GM21447 (cell line): ENCODE results near the gene UGGT2.
"Not testable (repeated sequence)": the region's sequence is repeated elsewhere in the genome, so short reads cannot be mapped to it uniquely, and the experiment has no call there.

Experiments used
- ATAC-seq: cut with Tn5 transposase; IDR thresholded peaks from one replicate; pipeline ENCODE4 v1.9.1; 2021; ENCODE audit not compliant: unreplicated experiment

The UGGT2 gene

DNA sequence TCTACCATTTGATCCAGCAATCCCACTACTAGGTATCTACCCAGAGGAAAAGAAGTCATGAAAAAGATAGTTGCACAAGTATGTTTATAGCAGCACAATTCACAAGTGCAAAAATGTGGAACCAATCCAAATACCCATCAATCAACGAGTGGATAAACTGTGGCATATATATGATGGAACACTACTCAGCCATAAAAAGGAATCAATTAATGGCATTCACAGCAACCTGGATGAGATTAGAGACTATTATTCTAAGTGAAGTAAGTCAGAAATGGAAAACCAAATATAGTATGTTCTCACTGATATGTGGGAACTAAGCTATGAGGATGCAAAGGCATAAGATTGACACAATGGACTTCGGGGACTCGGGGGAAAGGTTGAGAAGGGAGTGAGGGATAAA is 1.3 kb downstream of the UGGT2 start:
- not testable (repeated sequence) for ATAC-seq

DNA sequence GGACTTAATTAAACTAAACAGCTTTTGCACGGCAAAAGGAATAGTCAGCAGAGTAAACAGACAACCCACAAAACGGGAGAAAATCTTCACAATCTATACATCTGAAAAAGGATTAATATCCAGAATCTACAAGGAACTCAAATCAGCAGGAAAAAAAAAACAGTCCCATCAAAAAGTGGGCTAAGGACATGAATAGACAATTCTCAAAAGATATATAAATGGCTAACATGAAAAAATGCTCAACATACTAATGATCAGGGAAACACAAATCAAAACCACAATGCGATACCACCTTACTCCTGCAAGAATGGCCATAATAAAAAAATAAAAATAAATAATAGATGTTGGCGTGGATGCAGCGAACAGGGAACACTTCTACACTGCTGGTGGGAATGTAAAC is 1.7 kb downstream of the UGGT2 start:
- ATAC-seq: not testable (repeated sequence)

- not testable (repeated sequence) for ATAC-seq
Measured at GRCh38 chr13:96050955-96051354, 2.2 kb downstream of the UGGT2 start.

GRCh38 chr13:96046449-96047126 is 6.6 kb downstream of the UGGT2 start:
- not testable (repeated sequence) for ATAC-seq

- ATAC-seq: no peak
Measured at GRCh38 chr13:96044238-96044637, 9.0 kb downstream of the UGGT2 start.

- no peak for ATAC-seq
Measured at GRCh38 chr13:96041326-96042110, 11.7 kb downstream of the UGGT2 start.

DNA sequence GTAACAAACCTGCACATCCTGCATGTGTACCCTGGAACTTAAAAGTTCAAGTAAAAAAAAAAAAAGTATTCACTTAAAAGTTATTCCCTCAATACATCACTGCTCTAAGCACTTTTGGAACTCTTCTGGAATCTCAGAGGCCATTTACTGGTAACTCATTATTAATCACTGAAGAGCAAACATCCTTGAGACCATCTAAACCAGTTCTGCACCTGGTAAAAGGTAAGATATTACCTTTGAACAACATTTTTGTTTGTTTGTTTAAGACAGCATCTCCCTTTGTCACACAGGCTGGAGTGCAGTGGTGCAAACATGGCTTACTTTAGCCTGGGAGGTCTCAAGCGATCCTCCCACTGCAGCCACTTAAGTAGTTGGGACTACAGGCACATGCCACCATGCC is 16.7 kb downstream of the UGGT2 start:
- ATAC-seq: no peak

- ATAC-seq: no peak
Measured at GRCh38 chr13:96034662-96035061, 18.5 kb downstream of the UGGT2 start.

DNA sequence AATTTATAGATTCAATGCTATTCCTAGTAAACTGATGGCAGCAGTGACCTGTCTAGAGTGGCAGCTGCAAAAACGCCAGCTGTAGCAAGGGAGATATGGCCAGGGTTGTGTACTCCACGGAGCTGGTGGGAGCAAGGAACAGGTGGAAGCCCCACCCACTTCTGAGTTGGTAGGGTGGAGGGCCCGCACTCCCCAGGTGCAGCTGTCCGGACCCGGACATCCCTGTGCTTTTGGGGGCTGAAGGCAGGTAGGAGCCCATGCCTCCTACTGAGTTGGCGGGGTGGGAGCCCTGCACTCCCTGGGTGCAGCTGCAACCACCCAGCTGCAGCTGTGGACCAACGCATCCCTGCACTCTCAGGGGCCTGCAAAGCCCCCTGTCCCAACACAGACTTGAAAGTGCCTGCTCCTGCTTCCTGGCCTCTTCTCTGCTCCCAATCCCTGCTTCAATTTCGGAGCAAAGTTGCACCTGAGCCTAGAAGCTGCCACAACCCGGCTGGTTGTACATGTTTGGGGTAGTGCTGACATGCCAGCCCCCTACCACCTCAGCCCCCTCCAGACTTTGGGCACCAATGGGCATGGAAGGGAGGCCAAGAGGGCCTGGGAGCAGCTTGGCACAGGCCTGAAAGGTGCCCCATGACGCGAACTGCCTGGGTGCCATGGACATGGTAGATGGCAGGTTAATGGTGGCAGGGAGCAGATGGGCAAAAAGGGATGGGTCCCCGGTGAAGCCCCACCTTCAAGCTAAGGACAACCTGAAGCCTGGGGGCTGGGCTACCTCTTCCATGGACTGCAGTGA is 19.8 kb downstream of the UGGT2 start:
- ATAC-seq: no peak

- no peak for ATAC-seq
Measured at GRCh38 chr13:96032717-96033116, 20.5 kb downstream of the UGGT2 start.

- ATAC-seq: no peak
Measured at GRCh38 chr13:96029002-96029401, 24.2 kb downstream of the UGGT2 start.

GRCh38 chr13:96027496-96027895 is 25.7 kb downstream of the UGGT2 start:
- no peak for ATAC-seq

- no peak for ATAC-seq
Measured at GRCh38 chr13:96025283-96025682, 27.9 kb downstream of the UGGT2 start.

DNA sequence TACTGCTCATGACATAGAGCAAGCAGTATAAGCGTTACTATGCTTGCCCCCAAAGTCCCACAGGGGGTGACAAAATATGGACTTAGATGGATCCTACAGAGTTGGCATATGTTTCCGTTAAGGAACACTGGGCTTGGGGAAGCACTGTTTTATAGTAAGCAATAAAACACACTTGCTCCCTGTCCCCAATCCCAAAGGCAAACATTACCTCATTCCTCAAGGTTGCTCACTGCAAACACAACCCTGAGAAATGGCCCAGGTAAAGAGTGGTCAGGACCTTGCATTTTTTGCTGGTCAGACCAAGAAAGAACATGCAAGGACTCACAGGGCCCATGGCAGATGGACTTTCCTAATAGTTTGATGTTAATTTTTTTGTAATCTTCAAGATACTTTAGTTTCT is 32.3 kb downstream of the UGGT2 start:
- no peak for ATAC-seq

DNA sequence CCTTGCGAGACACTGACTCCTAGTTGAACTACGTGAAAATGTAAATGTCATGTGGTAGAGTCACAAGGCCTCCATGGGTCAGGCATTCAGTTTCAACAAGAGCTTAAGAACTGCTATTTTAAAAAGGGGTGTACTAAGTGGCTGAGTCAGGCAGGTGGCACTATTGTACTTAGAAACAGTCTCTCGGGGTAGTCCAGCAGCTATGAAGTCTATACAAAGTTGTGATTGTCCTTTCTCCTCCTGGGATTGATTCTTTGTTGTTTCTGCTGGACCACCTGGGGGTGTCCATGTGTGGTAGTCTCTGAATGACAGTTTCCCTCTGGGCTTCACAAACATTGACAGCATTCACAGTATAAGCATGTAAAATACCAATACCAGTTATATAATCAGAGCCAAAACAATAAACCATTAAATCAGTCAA is 33.0 kb downstream of the UGGT2 start:
- no peak for ATAC-seq

DNA sequence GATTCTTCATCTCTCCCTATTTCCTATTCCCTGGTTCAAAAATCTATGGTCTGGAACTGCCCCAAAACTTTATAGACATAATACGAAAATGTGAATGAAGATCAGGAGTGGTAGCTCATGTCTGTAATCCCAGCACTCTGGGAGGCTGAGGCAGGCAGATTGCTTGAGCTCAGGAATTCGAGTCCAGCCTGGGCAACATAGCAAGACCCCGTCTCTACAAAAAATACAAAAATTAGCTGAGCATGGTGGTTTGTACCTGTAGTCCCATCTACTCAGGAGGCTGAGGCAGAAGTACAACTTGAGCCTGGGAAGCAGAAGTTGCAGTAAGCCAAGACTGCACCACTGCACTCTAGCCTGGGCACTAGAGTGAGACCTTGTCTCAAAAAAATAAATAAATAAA is 35.1 kb downstream of the UGGT2 start:
- no peak for ATAC-seq

- no peak for ATAC-seq
Measured at GRCh38 chr13:96011291-96011872, 41.8 kb downstream of the UGGT2 start.

DNA sequence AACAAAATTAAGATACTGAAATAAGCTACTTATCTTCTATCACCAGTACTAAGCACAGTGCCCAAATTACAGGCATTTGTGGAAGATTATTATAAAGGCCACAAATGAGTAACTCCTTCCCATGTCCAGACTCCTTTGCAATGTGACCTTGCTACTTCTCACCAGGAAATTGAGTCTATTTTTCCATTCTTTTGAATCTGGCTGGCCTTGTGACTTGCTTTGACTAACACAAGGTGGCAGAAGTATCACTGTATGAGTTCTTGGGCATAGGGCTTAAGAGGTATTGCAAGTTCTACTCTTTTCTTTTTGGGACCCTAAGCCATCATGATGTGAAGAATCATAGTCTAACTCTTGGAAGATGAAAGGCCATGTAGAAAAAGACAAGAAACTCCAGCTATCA is 49.9 kb downstream of the UGGT2 start:
- no peak for ATAC-seq

- no peak for ATAC-seq
Measured at GRCh38 chr13:96002322-96003131, 50.7 kb downstream of the UGGT2 start.

DNA sequence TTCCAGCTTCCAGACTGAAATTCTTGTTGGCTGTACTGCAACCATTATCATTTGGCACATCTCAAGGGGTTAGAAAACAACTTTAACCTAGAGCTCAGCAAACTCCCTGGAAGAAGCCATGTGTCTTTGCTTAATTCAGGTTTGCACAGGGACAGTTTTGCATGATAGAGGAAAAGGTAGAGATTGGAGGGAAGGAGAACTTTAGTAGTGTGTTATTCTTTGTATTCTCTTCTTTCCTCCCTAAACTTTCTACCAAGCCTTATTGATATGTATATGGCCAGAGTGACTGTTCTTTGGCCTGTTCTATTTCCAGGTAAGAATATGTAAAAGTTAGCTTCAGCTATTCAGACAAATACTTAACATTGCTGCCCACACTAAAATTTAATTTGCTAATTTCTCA is 53.1 kb downstream of the UGGT2 start:
- ATAC-seq: no peak

- no peak for ATAC-seq
Measured at GRCh38 chr13:95987841-95988240, 65.4 kb downstream of the UGGT2 start.
